NCI-H69 (cell line): Measurements from ENCODE around the gene LCOR.
"Not testable (repeated sequence)": the region's sequence is repeated elsewhere in the genome, so short reads cannot be mapped to it uniquely, and the experiment has no call there.

ENCODE experiments used
- DNase-seq: peaks from one replicate; lab custom pipeline; 2025; lab: John Stamatoyannopoulos, UW

LCOR gene

GRCh38 chr10:97033841-97034240 is 201.7 kb downstream of the LCOR start:
- DNase-seq: not testable (repeated sequence)

- DNase-seq: no peak
These were observed 202.2 kb downstream of the LCOR start for GRCh38 chr10:97034301-97034700.

- DNase-seq: no peak
These were observed 203.1 kb downstream of the LCOR start for GRCh38 chr10:97034958-97035769.

- DNase-seq: peak; percentile 85
These were observed 205.6 kb downstream of the LCOR start for GRCh38 chr10:97037365-97038361.

GRCh38 chr10:97038688-97039087 is 206.6 kb downstream of the LCOR start:
- no peak for DNase-seq

GRCh38 chr10:97039538-97040247 is 207.6 kb downstream of the LCOR start:
- DNase-seq: no peak

GRCh38 chr10:97040248-97040584 is 208.1 kb downstream of the LCOR start:
- no peak for DNase-seq

- DNase-seq: no peak
These were observed 208.6 kb downstream of the LCOR start for GRCh38 chr10:97040706-97041105.

GRCh38 chr10:97042081-97042480 is 210.0 kb downstream of the LCOR start:
- no peak for DNase-seq

GRCh38 chr10:97042716-97043562 is 210.8 kb downstream of the LCOR start:
- DNase-seq: no peak

- no peak for DNase-seq
These were observed 211.4 kb downstream of the LCOR start for GRCh38 chr10:97043563-97043855.
